ENCODE results near the gene IAPP. TPM values are rescaled to one million over a fixed set of nuclear protein-coding genes. Genes with fewer than 3 reads are reported as not detected.

Gene IAPP
- total and polyA plus RNA-seq, 12 donors = 0.20 TPM; not detected in 11

GRCh38 chr12:21343636-21344035 lies 29.1 kb upstream of the IAPP start:
- H3K4me3 ChIP-seq = no peak overlapping the region
- H3K36me3 ChIP-seq (replicated peaks in 1 of 2) = no peaks in the 10 kb centered on the region
- intact Hi-C loops (cut with DNase I) = no loop called here
- H3K4me1 ChIP-seq (replicated peaks in 1 of 2) = no peaks in the 10 kb centered on the region
- H3K9me3 ChIP-seq (replicated peaks in 1 of 3) = no peaks in the 10 kb centered on the region
- DNase-seq = no peak
- H3K27ac ChIP-seq = no peak overlapping the region
- no peaks in the 10 kb centered on the region for H3K27me3 ChIP-seq
- no peak for TF ChIP-seq CTCF (IDR thresholded peaks at IDR 0.05)
- TF ChIP-seq POLR2A (IDR thresholded peaks at IDR 0.05) = no peak

- WGBS, 4 donors = 25 to 38% (median 34%) methylated on average over 1 of the region's 1 CpG
- no peak for TF ChIP-seq POLR2A (IDR thresholded peaks at IDR 0.05)
- no peak for TF ChIP-seq CTCF (IDR thresholded peaks at IDR 0.05)
- intact Hi-C loops (cut with DNase I) = no loop called here
- no peaks in the 10 kb centered on the region for H3K27me3 ChIP-seq
- no peaks in the 10 kb centered on the region for H3K9me3 ChIP-seq (replicated peaks in 1 of 3)
- peaks cover 0 to 4% of the 10 kb centered on the region in 2 donors for H3K36me3 ChIP-seq (replicated peaks in 1 of 2)
- no peaks in the 10 kb centered on the region for H3K4me1 ChIP-seq (replicated peaks in 1 of 2)
- H3K4me3 ChIP-seq = no peak overlapping the region
- H3K27ac ChIP-seq = no peak overlapping the region
- DNase-seq = no peak
These were observed 26.0 kb upstream of the IAPP start for GRCh38 chr12:21346542-21347205.

GRCh38 chr12:21350975-21351374 lies 21.7 kb upstream of the IAPP start:
- Histone ChIP-seq H3K9me3 (replicated peaks in 1 of 3) (no peaks in the 10 kb centered on the region), H3K36me3 (replicated peaks in 1 of 2) (peaks cover 0 to 4% of the 10 kb centered on the region in 2 donors)
- TF ChIP-seq CTCF (IDR thresholded peaks at IDR 0.05) (no peak), POLR2A (IDR thresholded peaks at IDR 0.05) (no peak)

GRCh38 chr12:21353487-21353886 lies 19.2 kb upstream of the IAPP start:
- TF ChIP-seq POLR2A (IDR thresholded peaks at IDR 0.05) = no peak
- TF ChIP-seq CTCF (IDR thresholded peaks at IDR 0.05) = no peak
- Histone ChIP-seq H3K4me3 (no peak overlapping the region), H3K27me3 (no peaks in the 10 kb centered on the region), H3K27ac (no peak overlapping the region), H3K4me1 (replicated peaks in 1 of 2) (no peaks in the 10 kb centered on the region), H3K9me3 (replicated peaks in 1 of 3) (no peaks in the 10 kb centered on the region), H3K36me3 (replicated peaks in 1 of 2) (peaks cover 0 to 4% of the 10 kb centered on the region in 2 donors)
- intact Hi-C loops (cut with DNase I) = no loop called here
- DNase-seq = no peak
- WGBS, 4 donors = 29 to 40% (median 31%) methylated on average over 1 of the region's 1 CpG

More at GRCh38 chr12:21350975-21351374, 21.7 kb upstream of the IAPP start:
- H3K4me3 ChIP-seq = no peak overlapping the region
- no peaks in the 10 kb centered on the region for H3K27me3 ChIP-seq
- no peaks in the 10 kb centered on the region for H3K4me1 ChIP-seq (replicated peaks in 1 of 2)
- no peak overlapping the region for H3K27ac ChIP-seq
- DNase-seq = no peak
- 27 to 64% (median 56%) methylated on average over 1 of the region's 1 CpG for WGBS, 4 donors
- intact Hi-C loops (cut with DNase I) = no loop called here

Measured in adrenal gland (tissue), 12 donors.